Liver (tissue), 9 donors: ENCODE measurements around the gene NFIL3. TPM values are rescaled to one million over a fixed set of nuclear protein-coding genes. Genes with fewer than 3 reads are reported as not detected.

Source experiments
- DNase-seq: peaks from one replicate; pipeline ENCODE4 v3.0.0-alpha.2; 2017; ENCODE audit warnings: low spot score
- H3K27ac ChIP-seq, 2 donors: one replicate each; pipeline ENCODE4 v1.7.0; 2013; ENCODE audit warnings: inconsistent platforms in 2 of 2, low read length in 2 of 2, control low read depth in 1 of 2, low read depth in 1 of 2, mild to moderate bottlenecking in 1 of 2
- H3K27me3 ChIP-seq, 4 donors: one replicate each; pipeline versions ENCODE4 v1.6.1 to v1.7.0; 2013; ENCODE audit warnings: low read length in 3 of 4, inconsistent platforms in 1 of 4, mild to moderate bottlenecking in 1 of 4, moderate library complexity in 1 of 4; ENCODE audit not compliant: control insufficient read depth in 4 of 4, insufficient read depth in 4 of 4
- H3K36me3 ChIP-seq, 4 donors: one replicate each; pipeline versions ENCODE4 v1.6.1 to v1.7.0; 2013; ENCODE audit warnings: low read length in 3 of 4, mild to moderate bottlenecking in 3 of 4, low read depth in 1 of 4, moderate library complexity in 1 of 4; ENCODE audit not compliant: control insufficient read depth in 4 of 4, insufficient read depth in 3 of 4
- H3K4me1 ChIP-seq, 4 donors: one replicate each; pipeline versions ENCODE4 v1.6.1 to v1.7.0; 2013; ENCODE audit warnings: low read length in 3 of 4, mild to moderate bottlenecking in 3 of 4, moderate library complexity in 1 of 4; ENCODE audit not compliant: control insufficient read depth in 4 of 4, insufficient read depth in 4 of 4
- H3K4me3 ChIP-seq, 3 donors: one replicate each; pipeline versions ENCODE4 v1.6.1 to v1.7.0; 2013; ENCODE audit warnings: low read length in 3 of 3, control low read depth in 1 of 3, low read depth in 1 of 3, mild to moderate bottlenecking in 1 of 3
- H3K9ac ChIP-seq, 2 donors: one replicate each; pipeline ENCODE4 v1.7.0; 2013; ENCODE audit warnings: low read length in 2 of 2, mild to moderate bottlenecking in 2 of 2, moderate library complexity in 2 of 2, control low read depth in 1 of 2, low read depth in 1 of 2
- H3K9me3 ChIP-seq, 4 donors: one replicate each; pipeline versions ENCODE4 v1.6.1 to v1.7.0; 2013; ENCODE audit warnings: low read length in 3 of 4; ENCODE audit not compliant: control insufficient read depth in 4 of 4
- ATF3 ChIP-seq: IDR thresholded peaks from 2 replicates; pipeline ENCODE4 v1.6.1; 2016; ENCODE audit warnings: antibody characterized with exemption
- CTCF ChIP-seq: fragments of 150-350 bp; IDR thresholded peaks from 2 replicates; pipeline ENCODE4 v1.5.1; 2017; ENCODE audit warnings: improper control_type of control experiment, low read depth, low read length; ENCODE audit not compliant: missing input control
- EGR1 ChIP-seq, 2 donors: IDR thresholded peaks; 2 replicates each; pipeline ENCODE4 v1.6.1; 2016 to 2018; ENCODE audit warnings: antibody characterized with exemption in 2 of 2, low read depth in 2 of 2
- FOXA1 ChIP-seq: IDR thresholded peaks from 2 replicates; pipeline ENCODE4 v1.6.1; 2016; ENCODE audit warnings: antibody characterized with exemption
- FOXA2 ChIP-seq: IDR thresholded peaks from 2 replicates; pipeline ENCODE4 v1.6.1; 2016; ENCODE audit warnings: antibody characterized with exemption
- GABPA ChIP-seq, 2 donors: IDR thresholded peaks in 1 of 2; conservative IDR thresholded peaks in 1 of 2; 2 replicates each; pipeline ENCODE4 v1.6.1; 2016; ENCODE audit warnings: antibody characterized with exemption in 2 of 2, mild to moderate bottlenecking in 1 of 2, moderate library complexity in 1 of 2
- HNF4A ChIP-seq, 2 donors: conservative IDR thresholded peaks; 2 replicates each; pipeline ENCODE4 v1.6.1; 2016; ENCODE audit warnings: antibody characterized with exemption in 2 of 2, mild to moderate bottlenecking in 2 of 2
- HNF4G ChIP-seq: IDR thresholded peaks from 2 replicates; pipeline ENCODE4 v1.6.1; 2016; ENCODE audit warnings: antibody characterized with exemption
- RAD21 ChIP-seq, 2 donors: IDR thresholded peaks; 2 replicates each; pipeline ENCODE4 v1.6.1; 2016; ENCODE audit warnings: antibody characterized with exemption in 2 of 2, mild to moderate bottlenecking in 2 of 2
- REST ChIP-seq: IDR thresholded peaks from 2 replicates; pipeline ENCODE4 v1.6.1; 2016; ENCODE audit warnings: antibody characterized with exemption, mild to moderate bottlenecking
- RXRA ChIP-seq, 2 donors: IDR thresholded peaks; 2 replicates each; pipeline ENCODE4 v1.6.1; 2017 to 2018; ENCODE audit warnings: antibody characterized with exemption in 2 of 2, mild to moderate bottlenecking in 1 of 2
- SP1 ChIP-seq: IDR thresholded peaks from 2 replicates; pipeline ENCODE4 v1.6.1; 2018; ENCODE audit warnings: antibody characterized with exemption, mild to moderate bottlenecking
- TAF1 ChIP-seq: conservative IDR thresholded peaks from 2 replicates; pipeline ENCODE4 v1.6.1; 2016; ENCODE audit warnings: antibody characterized with exemption, mild to moderate bottlenecking
- YY1 ChIP-seq: IDR thresholded peaks from 2 replicates; pipeline ENCODE4 v1.6.1; 2016; ENCODE audit warnings: antibody characterized with exemption, mild to moderate bottlenecking
- ZBTB33 ChIP-seq: IDR thresholded peaks from 2 replicates; pipeline ENCODE4 v1.6.1; 2016; ENCODE audit warnings: antibody characterized with exemption
- WGBS: extraction: QIAGEN DNeasy Blood & Tissue Kit; methylation state at CpG from one replicate; pipeline ENCODE4 v1.1.7; 2013; 5-methylcytosine and 5-hydroxymethylcytosine counted together
- polyA plus RNA-seq, 2 donors: library from polyadenylated mRNA; stranded (reverse) in 1 of 2; unstranded in 1 of 2; fragments of 200-250 nt in 1 of 2; fragments of >200 nt in 1 of 2; fragmentation: Nextera tagmentation in 1 of 2; extraction: Ambion mirVana in 1 of 2; gene quantifications; one replicate each; pipeline versions ENCODE4 v1.2.1 to v1.2.3, GENCODE V29; 2013 to 2015
- total RNA-seq, 2 donors: library from RNA; depleted of rRNA; stranded (reverse); fragments of >200 nt; gene quantifications; one replicate each; pipeline ENCODE4 v1.2.3, GENCODE V29; 2014
- donor health status: healthy.
- donor health status: healthy.
- donor health status: healthy.
- donor health status: healthy.
- donor health status: healthy.

The NFIL3 gene
- total and polyA plus RNA-seq, 4 donors = 6.6 to 20.2 (median 8.5) TPM

GRCh38 chr9:91429501-91429900, 5.9 kb upstream of the NFIL3 start (continued):
- no peak for TF ChIP-seq REST
- no peak for TF ChIP-seq GABPA (IDR thresholded peaks at IDR 0.05 in 1 of 2, conservative IDR thresholded peaks at IDR 0.05 in 1 of 2)

GRCh38 chr9:91428927-91429351, 5.3 kb upstream of the NFIL3 start:
- 59% methylated on average over 5 of the region's 5 CpGs for WGBS
- peaks cover 0 to 9% (median 3%) of the 10 kb centered on the region in 4 donors for H3K4me1 ChIP-seq
- DNase-seq = no peak

More at GRCh38 chr9:91428927-91429351, 5.3 kb upstream of the NFIL3 start:
- no peak for TF ChIP-seq FOXA2
- no peak for TF ChIP-seq EGR1 (IDR thresholded peaks at IDR 0.05; ENCODE audit: low read depth in 2 of 2)
- no peak for TF ChIP-seq GABPA (IDR thresholded peaks at IDR 0.05 in 1 of 2, conservative IDR thresholded peaks at IDR 0.05 in 1 of 2)
- no peak for TF ChIP-seq SP1
- no peak for TF ChIP-seq ZBTB33
- no peak for TF ChIP-seq ATF3
- no peak for TF ChIP-seq TAF1
- TF ChIP-seq RXRA (IDR thresholded peaks at IDR 0.05) = no peak
- no peak for TF ChIP-seq YY1
- no peak for TF ChIP-seq REST
- no peak for TF ChIP-seq HNF4G
- no peak for TF ChIP-seq HNF4A (conservative IDR thresholded peaks at IDR 0.05)
- TF ChIP-seq FOXA1 = no peak
- TF ChIP-seq RAD21 (IDR thresholded peaks at IDR 0.05) = no peak
- no peak for TF ChIP-seq CTCF
- H3K27ac ChIP-seq = no peak overlapping the region
- H3K9me3 ChIP-seq = no peaks in the 10 kb centered on the region
- no peaks in the 10 kb centered on the region for H3K36me3 ChIP-seq
- H3K27me3 ChIP-seq = no peaks in the 10 kb centered on the region
- H3K9ac ChIP-seq = no peak overlapping the region
- H3K4me3 ChIP-seq = no peak overlapping the region
